Body of pancreas (tissue), 4 donors: ENCODE data around the gene FOXP3.

ENCODE experiments used
- CTCF ChIP-seq, 7 experiments: fragments of 450-650 bp in 4 of 7; fragments of 200-600 bp in 3 of 7; sonication (generic) in 3 of 7; IDR thresholded peaks; one replicate each; pipeline ENCODE4 v1.5.1; 2016 to 2019; ENCODE audit warnings: antibody characterized with exemption in 7 of 7
- POLR2A ChIP-seq, 3 donors: fragments of 450-650 bp; IDR thresholded peaks; one replicate each; pipeline ENCODE4 v1.6.1; 2016; ENCODE audit warnings: antibody characterized with exemption in 3 of 3, mild to moderate bottlenecking in 2 of 3

- TF ChIP-seq CTCF (IDR thresholded peaks at IDR 0.05), result no peak
- no peak for TF ChIP-seq POLR2A (IDR thresholded peaks at IDR 0.05)
Measured at GRCh38 chrX:49232525-49232924, 32.0 kb downstream of the FOXP3 start.
